GM18499 (cell line): ENCODE data around the gene ALKBH6.
A peak's percentile ranks its signal among the peaks of the same experiment; 100 is the strongest.
"Not testable (repeated sequence)": the region's sequence is repeated elsewhere in the genome, so short reads cannot be mapped to it uniquely, and the experiment has no call there.

Experiments used
- ATAC-seq: cut with Tn5 transposase; IDR thresholded peaks from one replicate; pipeline ENCODE4 v1.9.1; 2021; ENCODE audit warnings: moderate number of reproducible peaks; ENCODE audit not compliant: insufficient read depth, unreplicated experiment

Gene ALKBH6

DNA sequence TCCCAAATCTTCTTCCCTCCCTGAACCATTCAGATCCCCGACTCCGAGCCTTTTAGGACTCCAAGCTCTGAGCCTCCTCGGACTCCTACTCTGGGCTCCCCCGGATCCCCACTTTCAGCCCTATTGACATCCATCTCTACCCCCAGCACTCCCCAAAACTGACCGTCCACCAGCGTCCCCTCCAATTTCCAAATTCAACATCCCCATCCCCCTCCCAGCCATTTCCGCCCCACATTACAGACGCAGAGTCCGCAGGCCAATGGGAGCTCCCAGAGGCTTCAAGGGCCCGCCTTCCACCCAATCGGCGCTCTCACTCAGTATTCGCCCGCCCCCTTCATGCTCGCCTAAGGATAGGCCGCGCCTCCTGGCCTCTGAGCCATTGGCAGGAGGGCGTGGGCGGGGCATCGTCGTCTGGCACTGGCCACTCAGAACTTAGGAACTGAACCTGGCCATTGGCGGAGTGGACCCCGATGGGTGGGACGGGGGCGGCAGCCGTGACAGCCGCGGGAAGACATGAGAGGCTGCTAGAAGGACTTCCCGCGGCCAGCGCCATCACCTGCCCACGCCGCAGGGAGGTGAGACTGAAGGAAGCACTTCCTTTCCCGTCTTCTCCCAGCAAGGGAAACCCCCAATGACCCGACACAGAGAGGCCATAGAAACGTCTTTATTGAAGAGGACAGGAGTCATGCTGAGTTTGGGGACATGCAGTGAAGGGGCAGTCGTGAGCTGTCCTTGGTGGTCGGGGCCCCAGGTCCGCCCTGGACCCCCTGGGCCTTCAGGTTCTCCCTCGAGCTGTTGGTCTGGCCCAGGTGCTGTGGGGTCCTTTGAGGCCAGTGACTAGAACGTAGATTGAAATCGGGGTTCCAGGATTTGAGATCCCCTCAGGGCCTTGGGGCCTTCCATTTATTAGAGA, at the start of gene ALKBH6:
Gene ALKBH6, minus strand, starts transcription at position 202 of the 913 bp plus-strand sequence. CDS start 816 bp downstream, outside the sequence.
- ATAC-seq, result peak; percentile 83

DNA sequence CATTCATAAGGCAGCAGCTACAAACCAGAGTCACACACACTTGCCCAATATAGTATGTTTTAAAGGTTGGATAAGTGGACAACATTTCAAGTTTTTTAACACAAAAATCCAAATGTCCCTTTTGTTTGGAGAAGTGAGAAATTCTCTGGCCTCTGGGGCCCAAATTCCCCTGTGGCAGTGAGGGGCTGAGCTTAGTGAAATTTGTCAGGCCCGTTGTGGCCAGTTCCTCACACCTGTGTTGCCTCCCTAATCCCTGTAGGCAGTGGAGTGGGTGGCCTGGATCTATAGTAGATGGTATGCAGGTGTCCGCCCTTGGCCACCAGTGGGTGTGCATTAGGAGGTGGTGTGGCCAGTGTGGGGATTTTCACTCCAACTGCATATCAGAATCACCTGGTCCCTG, 47.4 kb upstream of the ALKBH6 start:
- ATAC-seq, result no peak

DNA sequence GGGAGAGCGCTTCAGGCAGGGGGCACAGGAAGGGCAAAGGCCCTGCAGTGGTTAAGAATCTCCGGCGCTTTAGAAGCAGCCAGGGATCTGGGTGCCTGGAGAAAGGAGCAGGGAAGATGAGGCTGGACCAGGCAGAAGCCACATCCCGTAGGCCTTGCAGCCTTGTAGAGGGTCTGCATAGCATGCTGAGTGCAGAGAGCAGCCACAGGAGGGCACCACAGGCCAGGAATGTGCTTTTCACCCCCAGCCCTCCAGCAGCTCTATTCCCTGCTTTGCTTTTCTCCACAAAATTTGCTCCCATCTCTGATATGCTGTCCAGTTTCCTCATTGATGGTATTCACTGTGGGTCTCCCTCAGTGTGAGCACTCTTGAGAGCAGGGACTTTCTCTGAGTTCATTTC, 46.4 kb upstream of the ALKBH6 start:
- no peak for ATAC-seq

DNA sequence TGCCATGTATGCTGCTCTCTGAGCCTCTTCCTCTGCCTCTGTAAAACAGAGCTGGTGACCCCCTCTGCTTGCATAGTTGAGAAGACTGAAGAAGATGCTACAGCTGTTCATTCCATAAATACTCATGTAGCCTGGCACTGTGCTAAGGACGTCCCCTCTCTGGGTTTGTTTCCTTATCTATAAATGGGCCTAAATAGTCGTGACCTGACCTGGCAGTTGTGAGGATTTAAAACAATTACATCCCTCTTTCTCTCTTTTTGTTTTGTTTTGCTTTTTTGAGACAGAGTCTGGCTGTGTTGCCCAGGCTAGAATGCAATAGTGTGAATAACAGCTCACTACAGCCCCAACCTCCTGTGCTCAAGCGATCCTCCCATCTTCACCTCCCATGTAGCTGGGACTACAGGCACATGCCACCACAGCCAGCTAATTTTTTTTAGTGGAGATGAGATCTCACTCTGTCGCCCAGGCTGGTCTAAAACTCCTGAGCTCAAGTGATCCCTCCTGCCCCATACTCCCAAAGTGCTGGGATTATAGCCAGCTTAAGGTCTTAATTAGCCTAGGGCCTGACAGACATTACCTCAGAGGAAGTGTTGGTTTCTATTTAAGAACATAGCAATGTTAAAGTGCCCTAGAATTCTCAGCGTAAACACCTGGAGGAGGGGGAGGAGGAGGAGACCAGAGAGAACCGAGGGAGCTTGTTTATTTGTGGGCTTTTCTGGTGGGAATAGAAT, 45.3 kb upstream of the ALKBH6 start:
- ATAC-seq, result no peak

DNA sequence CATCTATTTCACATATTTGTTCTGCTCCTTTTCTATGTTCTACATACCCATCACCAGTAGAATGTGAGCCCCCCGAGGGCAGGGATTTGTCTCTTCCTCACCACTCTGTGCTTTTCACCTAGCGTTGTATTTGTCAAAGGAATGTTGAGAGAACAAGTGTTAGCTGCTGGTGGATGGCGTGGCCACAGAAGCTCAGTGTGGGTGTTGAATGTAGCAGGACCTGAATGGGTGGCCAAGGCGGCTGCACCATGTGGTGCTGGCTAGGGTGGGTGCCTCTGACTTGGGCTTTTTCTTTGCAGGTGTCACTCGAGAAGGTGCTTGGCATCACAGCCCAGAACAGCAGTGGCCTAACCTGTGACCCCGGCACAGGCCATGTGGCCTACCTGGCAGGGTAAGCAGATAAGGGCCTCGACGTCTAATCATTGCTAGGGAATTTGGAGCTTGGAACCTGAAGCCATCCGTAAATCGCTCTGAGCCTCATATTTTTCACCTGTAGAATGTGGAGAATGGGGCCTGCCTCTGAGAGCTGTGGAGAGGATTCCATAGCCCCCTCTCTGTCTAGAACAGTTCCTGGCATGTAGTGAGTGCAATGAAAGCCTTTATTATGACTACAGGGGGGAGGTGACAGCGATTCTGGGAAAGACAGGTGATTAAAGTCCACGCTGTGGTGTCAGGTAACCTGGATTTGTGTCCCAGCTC, 44.6 kb upstream of the ALKBH6 start:
- no peak for ATAC-seq

DNA sequence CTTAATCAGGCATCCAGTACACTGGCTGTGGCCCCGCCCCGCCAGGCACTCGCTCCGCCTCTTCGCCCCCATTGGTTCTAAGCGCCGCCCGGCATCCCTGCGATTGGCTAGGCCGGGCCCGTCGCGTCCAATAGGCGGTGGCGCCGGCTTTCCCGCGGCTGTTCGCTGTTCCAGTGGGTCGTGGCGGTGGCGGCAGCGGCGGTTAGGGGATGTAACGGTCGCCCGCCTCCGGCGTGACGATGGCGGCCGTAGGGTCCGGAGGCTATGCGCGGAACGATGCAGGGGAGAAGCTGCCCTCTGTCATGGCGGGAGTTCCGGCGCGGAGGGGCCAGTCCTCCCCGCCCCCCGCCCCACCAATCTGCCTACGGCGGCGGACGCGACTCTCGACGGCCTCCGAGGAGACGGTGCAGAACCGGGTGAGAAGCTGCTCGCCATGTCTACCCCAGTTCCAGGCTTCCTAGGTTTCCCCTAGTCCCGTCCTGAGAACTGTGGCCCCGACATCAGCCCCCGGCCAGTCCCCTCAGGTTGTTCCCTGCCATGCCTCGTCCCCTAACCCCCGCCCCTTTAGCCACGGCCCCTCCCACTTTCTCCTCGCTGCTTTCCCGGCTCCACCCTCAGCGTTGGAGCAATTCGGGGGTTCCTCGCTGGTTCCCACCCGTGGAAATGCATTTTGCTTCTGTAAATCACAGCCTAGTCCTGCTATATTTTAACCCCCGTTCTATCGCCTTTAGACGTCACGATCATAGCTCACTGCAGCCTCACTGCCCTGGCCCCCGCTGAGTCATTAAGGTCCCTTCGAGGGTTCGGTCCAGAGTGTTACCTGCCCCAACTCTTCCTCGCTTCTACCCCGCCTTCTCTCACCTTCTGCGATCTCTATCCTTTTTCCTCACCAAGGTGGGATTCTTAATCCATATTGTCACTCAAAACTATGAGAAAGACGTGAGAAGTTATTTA, 41.0 kb upstream of the ALKBH6 start, which contains the start of gene WDR62:
Gene WDR62, plus strand, starts transcription at position 165 of the 954 bp plus-strand sequence. Its CDS starts 75 bp downstream, at position 240.
- peak; percentile 49 for ATAC-seq

DNA sequence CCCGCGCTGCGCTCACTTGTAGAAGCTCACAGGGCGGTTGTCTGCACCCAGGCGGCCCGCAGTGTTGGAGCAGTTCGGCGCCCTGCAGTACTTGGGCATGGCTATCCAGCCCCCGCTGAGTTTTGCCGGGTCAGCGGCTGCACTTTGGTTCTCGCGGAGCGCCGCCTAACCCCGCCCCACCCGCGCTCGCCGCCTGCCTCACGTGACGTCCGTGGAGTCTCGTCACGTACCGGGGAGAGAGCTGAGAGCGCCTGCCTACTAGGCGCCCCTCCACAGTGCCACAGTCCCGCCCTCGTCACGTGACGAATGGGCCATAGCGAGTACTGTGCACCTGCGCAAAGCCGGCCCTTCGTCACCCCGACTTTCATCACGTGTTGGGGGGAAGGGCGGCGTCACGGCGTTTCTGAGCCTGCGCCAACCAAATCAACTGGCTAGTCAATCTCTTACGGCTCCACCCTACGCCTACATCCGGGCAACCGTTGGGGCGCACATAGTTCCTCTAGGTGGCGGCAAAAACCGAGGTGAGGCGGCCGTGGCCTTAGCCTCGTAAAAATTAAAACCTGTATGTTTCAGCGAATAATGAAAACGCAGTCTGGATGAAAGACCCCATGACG, 40.2 kb upstream of the ALKBH6 start, which contains the start of gene THAP8:
Gene THAP8, minus strand, starts transcription at position 167 of the 614 bp plus-strand sequence. Its CDS starts 68 bp downstream, at position 99.
- ATAC-seq, result peak; percentile 70

DNA sequence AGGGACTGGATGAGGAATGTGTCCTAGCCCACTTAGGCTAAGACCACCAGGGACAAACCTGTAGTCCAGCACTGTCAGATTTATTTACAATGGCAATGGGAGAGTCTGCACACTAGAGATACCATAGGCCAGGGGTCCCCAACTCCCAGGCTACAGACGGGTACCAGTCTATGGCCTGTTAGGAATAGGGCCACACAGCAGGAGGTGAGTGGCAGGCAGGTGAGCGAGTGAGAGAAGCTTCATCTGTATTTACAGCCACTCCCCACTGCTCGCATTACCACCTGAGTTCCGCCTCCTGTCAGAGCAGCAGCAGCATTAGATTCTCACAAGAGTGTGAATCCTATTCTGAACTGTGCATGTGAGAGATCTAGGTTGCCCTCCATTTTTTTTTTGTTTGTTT, 37.6 kb upstream of the ALKBH6 start:
- no peak for ATAC-seq

DNA sequence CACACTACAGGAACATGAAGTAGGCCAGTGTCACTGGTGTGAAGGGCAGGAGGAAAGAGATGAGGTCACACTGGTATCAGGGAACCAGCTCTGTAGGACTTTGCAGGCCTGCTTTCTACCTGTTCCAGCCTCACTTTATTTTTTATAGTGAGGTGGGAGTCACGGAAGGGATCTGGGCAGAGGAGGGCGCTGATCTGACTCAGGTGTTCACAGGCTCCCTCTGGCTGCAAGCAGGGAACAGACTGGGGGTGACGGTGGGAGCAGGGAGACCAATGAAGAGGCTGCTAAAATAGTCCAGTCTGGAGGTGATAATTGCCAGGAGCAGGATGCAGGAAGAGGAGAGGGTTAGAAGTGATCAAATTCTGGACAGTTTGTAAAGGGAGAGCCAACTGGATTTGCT, 37.2 kb upstream of the ALKBH6 start:
- ATAC-seq, result no peak

DNA sequence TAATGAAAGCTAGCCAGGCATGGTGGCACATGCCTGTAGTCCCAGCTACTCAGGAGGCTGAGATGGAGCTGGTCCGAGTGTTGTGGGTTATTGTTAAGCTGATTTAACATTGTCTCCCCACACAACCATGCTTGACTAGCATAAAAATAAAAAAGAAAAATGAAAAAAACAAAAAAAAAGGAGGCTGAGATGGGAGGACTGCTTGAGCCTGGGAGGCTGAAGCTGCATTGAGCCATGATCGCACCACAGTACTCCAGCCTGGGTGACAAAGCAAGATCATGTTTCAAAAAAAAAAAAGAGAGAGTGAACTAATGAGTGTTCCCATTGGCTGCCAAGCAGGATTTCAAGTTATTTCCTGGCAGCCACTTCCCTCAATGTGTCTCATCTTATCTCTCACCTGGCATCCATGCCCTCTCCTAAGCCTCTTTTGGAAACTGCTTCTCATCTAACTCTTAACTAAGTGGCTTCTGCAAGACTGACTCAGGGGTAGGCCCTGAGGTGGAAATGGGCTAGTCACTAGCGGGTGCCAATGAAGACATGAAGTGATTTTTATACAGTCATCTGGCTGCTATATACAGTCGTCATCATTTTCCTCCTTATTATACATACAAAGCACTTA, 35.2 kb upstream of the ALKBH6 start:
- ATAC-seq, result no peak

DNA sequence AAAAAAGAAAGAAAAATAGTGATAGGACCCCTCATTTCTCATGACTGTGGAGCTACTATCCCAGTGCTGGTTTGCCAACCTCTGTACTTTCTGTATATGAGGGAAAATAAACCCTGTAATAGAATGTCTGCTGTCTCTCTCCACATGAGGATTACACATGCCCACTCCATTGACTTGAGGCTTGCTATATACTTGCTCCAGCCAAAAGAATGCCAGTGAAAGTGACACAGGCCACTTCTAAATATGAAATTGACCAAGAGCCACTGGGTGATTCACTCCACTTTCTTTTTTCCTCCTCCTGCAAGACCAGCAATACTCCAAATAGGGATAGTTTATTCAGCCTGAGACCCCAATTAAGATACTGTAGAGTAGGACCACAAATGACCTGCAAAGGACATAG, 33.8 kb upstream of the ALKBH6 start:
- ATAC-seq, result no peak

DNA sequence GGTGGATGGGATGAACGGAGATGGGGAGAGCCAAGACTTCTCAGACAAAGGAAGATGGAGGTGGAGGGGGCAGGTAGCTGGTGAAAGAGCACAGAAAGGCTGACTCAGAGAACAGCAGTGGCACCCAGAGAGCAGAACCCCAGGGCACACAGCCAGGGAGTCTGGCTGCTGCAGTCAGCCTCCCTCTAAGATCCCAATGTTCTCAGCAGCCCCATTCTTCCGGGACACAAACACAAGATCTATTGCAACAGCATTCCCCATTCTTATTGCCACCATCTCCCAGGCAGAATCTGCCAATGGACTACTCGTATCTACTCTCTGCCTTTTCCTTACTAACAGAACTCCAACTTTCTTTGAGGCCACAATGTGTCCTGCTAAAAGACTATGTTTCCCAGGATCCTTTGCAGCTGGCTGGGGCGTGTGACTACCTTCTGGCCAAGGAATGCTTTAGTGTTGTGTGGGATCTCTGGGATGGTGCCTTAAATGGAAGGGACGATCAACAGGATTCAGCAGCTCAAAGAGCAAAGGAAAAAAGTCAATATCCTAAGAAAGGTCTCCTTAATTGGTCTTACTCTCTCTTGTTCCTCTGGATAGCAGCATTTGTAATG, 32.5 kb upstream of the ALKBH6 start:
- ATAC-seq, result no peak

DNA sequence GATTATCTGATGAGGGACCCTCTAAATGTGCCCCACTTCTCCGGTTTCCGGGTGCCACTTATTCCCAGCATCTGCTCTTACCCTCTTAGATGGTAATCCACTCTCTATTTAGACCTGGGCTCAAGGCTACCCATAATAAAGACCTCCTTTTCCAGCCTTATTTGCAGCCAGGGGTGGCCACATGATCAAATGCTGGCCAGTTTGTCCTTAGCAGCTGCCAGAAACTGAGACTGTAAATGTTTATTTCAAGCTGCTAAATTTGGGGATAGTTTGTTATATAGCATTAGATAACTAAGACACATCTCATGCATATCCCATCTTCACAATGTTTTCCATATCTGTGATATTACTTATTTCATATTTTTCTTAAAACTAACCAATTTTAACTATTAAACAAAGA, 29.9 kb upstream of the ALKBH6 start:
- no peak for ATAC-seq

DNA sequence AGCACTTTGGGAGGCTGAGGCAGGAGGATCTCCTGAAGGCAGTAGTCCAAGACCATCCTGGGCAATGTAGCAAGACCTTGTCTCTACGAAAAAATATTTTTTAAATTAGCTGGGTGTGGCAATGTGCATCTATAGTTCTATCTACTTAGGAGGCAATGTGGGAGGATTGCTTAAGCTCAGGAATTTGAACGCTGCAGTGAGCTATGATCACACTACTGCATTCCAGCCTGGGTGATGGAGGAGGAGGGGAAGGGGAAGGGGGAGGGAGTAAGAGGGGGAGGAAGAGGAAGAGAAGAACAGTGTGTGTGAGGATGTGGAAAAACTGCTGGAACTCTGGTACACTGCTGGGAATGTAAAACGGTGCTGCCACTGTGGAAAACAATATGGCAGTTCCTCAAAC, 27.8 kb upstream of the ALKBH6 start:
- no peak for ATAC-seq

DNA sequence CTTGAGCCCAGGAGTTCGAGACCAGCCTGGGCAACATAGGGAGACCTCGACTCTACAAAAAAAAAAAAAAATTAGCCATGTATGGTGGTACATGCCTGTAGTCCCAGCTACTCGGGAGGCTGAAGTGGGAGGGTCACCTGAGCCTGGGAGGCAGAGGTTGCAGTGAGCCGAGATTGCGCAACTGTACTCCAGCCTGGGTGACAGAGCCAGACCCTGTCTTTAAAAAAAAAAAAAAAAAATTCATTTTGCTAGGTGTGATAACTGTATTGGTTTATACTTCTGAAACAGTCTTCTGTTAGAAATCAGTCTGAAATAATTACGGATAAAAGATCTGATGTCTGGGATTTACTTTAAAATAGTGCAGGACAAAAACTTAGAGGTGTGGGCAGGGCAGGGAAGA, 27.1 kb upstream of the ALKBH6 start:
- ATAC-seq, result not testable (repeated sequence)

DNA sequence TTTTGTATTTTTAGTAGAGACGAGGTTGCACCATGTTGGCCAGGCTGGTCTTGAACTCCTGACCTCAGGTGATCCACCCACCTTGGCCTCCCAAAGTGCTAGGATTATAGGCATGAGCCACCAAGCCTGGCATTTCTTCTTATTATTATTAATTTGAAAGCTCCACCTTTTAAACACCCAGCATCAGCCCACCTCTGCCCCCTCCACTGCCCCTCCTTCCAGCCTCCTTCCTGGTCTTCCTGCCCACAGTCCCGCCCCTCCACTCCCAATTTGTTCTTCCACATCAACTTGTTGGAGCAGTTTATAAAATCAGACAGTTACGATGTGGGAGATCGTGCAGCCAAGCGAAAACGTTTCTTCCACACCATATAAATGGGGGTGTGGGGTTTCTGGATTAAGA, 26.5 kb upstream of the ALKBH6 start:
- no peak for ATAC-seq

DNA sequence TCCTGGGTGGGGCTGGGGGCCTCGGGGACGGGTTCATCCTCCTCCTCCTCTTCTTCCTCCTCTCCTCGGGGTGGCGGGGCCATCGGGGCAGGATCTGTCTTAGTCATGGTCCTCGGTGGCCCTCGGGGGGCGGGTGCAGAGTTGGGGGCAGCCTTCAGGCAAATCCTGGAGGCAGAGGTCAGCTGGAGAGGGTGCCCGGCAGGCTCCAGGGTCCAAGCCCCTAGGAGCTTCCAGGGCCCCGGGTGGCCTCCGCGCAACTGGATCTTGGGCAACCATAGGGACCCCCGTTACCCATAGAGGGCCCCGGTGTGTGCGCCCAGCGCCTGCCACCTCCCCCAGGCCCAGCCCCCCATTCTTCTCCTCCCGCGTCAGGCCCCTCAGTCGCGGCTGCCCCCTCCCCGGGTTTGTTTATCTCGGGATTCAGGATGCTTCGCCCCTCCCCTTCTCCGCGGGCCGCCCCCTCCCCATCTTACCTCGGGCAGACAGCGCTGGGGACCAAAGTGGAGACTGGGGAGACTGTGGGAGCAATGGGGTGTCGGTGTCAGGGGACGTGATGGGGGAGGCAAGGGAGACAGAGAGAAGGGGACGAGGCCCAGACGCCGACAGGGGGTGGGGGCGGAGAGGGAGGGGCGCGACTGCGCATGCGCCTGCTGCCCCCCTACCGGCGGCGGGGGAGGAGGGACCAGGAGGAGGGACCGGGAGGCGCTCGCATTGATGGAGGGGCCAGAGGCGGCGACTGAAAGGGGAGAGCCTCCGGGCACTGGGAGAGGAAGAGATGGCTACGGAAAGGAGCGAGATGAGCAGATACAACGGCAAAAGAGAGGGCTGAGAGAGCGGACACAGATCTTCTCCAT, 18.5 kb upstream of the ALKBH6 start, which contains the start of gene CLIP3:
Gene CLIP3, minus strand, starts transcription at position 623 of the 854 bp plus-strand sequence. Its CDS starts 516 bp downstream, at position 107.
- ATAC-seq, result no peak
